Measurements from ENCODE around the gene SERPINA6.
"Not testable (repeated sequence)": the region's sequence is repeated elsewhere in the genome, so short reads cannot be mapped to it uniquely, and the experiment has no call there.

DNA sequence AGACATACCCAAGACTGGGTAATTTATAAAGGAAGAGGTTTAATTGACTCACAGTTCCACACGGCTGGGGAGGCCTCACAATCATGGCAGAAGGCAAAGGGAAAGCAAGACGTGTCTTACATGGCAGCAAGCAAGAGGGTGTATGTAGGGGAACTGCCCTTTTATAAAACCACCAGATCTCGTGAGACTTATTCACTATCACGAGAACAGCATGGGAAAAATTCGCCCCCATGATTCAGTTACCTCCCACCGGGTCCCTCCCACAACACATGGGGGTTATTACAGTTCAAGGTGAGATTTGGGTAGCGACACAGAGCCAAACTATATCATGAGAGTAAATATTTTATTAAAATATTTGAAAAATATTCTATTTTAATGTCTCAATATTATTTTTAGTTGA lies 54.6 kb downstream of the SERPINA6 start:
- TF ChIP-seq, protein P1, sequence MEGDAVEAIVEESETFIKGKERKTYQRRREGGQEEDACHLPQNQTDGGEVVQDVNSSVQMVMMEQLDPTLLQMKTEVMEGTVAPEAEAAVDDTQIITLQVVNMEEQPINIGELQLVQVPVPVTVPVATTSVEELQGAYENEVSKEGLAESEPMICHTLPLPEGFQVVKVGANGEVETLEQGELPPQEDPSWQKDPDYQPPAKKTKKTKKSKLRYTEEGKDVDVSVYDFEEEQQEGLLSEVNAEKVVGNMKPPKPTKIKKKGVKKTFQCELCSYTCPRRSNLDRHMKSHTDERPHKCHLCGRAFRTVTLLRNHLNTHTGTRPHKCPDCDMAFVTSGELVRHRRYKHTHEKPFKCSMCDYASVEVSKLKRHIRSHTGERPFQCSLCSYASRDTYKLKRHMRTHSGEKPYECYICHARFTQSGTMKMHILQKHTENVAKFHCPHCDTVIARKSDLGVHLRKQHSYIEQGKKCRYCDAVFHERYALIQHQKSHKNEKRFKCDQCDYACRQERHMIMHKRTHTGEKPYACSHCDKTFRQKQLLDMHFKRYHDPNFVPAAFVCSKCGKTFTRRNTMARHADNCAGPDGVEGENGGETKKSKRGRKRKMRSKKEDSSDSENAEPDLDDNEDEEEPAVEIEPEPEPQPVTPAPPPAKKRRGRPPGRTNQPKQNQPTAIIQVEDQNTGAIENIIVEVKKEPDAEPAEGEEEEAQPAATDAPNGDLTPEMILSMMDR (conservative IDR thresholded peaks at IDR 0.05 in 1 of 2, IDR thresholded peaks at IDR 0.05 in 1 of 2; ENCODE audit: low read depth in 1 of 2, low read length in 2 of 2), result not testable (repeated sequence)
- TF ChIP-seq EZH2 (IDR thresholded peaks at IDR 0.05; ENCODE audit: low read length, missing control alignments), result not testable (repeated sequence)
